Stimulated activated CD4-positive, alpha-beta T cell treated with anti-CD3 and anti-CD28 coated beads, Interleukin-4, amount 100 ng/mL, for 1 hour (primary cell): Measurements from ENCODE around the gene IL6ST.
"Not testable (repeated sequence)": the region's sequence is repeated elsewhere in the genome, so short reads cannot be mapped to it uniquely, and the experiment has no call there.

Experiments used
- DNase-seq: peaks from one replicate; pipeline ENCODE4 v3.0.0-alpha.2; 2020

The IL6ST gene

DNA sequence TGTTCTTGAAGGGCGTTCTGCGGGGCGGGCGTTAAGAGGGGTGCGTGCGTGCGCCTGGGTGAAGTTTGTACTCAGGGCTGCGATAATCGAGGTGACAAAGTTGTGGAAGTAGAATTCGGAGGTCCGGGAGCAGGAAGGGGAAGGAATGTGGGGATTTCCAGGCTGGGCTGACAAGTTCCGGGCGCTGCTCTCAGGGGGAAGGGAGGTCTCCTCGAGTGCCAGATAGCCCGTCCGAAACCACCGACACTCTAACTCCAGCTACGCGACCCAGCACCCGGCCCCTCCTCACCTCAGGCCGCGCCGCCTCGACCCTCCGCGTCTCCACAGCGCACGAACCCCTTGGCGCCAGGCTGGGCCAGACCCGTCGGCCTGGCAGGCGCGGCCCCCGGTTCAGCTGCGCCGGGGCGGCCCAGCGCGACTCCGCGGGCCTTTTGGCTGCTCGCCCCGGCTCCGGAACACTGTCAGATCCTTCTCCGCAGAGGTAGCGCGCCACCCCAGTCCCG lies at the start of gene IL6ST:
Gene IL6ST (minus strand): TSS at position 469 of the 503 bp plus-strand sequence. CDS start 18,685 bp downstream, outside the sequence.
- peak; percentile 35 for DNase-seq

DNA sequence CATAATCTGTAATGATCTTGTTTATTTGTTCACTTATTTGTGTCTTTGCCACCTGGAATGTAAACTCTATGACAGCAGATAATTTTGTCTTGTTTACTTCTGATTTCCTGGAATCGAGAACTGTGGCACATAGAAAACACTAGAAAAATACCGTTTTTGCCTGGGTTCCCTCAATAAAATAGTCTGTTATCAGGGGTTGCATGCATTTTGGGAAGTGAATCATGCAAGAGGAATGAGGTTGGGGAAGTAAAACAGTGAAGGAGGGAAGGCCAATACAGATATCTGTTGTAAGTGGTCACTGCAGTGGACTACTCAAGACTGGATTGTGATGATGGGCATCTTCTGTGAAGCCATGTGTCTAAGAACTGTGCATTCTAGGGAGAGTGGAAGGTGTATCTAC lies 45.2 kb upstream of the IL6ST start:
- DNase-seq: no peak

DNA sequence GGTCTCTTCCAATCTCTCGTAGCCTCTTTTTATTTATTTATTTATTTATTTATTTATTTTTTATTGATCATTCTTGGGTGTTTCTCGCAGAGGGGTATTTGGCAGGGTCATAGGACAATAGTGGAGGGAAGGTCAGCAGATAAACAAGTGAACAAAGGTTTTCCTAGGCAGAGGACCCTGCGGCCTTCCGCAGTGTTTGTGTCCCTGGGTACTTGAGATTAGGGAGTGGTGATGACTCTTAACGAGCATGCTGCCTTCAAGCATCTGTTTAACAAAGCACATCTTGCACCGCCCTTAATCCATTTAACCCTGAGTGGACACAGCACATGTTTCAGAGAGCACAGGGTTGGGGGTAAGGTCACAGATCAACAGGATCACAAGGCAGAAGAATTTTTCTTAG lies 43.4 kb upstream of the IL6ST start:
- DNase-seq: not testable (repeated sequence)

DNA sequence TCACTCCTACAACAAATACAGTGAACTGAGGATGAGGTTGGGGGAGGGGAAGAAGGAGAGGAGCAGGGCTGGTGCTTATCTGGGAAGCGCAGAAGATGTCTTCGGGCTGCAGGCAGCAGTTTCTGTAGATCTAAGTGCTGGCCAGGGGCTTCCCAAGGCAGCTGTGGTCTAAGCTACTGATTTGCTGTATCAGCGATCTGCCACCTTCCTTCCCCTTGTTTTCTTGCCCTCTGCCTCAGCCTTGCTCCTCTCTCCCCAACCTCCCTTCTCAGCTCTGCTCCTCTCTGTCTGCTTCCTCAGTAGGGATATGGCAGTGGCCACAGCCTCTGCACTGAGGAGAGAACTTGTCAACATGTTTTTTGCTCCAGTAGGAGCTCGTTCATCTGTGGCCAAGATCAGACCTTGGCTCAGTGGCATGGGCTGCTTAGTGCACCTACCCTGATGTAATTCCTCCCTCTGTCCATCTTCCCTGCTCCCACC lies 42.8 kb upstream of the IL6ST start:
- no peak for DNase-seq

DNA sequence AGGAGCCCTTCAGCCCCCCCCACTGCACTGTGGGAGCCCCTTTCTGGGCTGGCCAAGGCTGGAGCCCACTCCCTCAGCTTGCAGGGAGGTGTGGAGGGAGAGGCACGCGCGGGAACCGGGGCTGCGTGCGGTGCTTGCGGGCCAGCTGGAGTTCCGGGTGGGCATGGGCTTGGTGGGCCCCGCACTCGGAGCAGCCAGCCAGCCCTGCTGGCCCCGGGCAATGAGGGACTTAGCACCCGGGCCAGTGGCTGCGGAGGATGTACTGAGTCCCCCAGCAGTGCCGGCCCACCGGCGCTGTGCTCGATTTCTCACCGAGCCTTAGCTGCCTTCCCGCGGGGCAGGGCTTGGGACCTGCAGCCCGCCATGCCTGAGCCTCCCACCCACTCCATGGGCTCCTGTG lies 40.6 kb upstream of the IL6ST start:
- not testable (repeated sequence) for DNase-seq

DNA sequence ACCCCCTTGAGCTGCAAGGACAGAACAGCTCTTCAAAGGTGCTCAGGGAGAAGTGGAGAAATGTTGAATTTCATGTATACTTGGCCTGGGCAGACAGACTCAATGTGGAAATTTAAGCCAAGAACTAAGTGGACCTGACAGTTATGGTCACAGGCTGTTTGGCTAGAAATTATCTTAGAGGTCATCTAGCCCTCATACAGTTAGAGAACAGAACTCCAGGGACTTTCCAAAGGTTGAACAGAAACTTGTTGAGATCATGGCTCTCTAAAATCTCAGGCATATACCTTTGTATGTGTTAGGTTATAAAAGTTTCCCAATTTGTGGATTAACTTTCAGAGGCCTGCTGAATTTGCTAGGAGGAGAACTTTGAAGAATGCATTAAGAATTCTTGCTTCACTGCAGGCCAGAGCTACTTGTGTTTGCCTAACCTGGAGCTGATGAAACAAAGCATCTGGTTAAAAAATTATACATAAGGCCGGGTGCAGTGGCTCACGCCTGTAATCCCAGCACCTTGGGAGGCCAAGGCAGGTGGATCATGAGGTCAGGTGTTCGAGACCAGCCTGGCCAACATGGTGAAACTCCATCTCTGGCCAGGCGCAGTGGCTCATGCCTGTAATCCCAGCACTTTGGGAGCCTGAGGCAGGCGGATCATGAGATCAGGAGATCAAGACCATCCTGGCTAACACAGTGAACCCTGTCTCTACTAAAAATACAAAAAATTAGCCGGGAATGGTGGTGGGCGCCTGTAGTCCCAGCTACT lies 35.3 kb upstream of the IL6ST start:
- DNase-seq: not testable (repeated sequence)

DNA sequence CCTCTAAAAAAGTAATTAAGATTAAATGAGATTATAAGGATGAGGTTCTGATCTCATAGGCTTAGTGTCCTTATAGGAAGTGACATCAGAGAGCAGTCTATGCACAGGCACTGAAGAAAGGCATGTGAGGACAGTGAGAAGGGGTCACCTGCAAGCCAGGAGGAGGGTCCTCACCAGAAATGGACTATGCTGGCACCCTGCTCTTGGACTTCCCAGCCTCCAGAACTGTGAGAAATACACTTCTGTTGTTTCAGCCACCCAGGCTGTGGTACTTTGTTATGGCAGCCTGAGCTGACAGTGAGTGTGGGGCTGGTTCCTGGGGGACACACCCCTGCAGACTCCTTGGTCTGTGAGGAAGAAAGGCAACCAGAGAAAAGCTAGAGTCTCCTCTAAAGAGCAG lies 34.7 kb upstream of the IL6ST start:
- DNase-seq: no peak

DNA sequence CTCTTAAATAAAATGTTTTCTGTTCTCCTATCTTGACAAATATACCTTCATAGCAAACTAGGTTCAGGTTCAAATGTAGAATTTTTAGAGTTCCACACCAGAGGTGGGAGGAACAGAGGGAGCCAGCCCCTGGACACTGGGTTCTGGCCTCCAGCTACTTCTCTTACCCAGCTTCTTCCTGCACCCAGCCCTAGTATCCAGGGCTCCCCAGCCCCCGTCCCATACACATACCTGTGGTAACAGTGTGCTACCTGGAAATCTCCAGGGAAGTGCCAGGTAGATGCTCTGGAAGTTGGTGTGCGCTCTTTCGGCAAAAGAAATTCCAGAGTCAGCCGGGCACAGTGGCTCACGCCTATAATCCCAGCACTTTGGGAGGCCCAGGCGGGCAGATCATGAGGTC lies 33.9 kb upstream of the IL6ST start:
- DNase-seq: no peak

DNA sequence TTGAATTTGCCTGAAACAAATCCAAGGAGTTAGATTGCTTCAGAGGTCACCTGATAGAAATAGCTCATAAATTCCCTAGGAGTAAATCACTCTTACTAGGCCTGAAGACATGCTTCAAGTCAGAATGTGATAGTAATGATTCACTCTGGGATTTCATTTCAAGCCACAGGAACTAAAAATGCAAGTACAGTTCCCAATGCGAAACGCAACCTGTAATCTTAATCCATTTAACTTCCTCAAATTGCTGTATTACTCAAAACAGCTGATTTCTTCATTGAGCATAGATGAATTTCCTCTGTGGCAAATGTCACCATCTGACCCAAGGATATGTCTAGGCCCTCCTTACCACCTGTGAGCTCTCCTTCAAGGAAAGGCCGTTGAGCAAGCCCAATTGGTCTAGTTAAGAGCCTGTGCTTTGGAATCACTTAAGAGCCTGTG lies 32.1 kb upstream of the IL6ST start:
- no peak for DNase-seq

DNA sequence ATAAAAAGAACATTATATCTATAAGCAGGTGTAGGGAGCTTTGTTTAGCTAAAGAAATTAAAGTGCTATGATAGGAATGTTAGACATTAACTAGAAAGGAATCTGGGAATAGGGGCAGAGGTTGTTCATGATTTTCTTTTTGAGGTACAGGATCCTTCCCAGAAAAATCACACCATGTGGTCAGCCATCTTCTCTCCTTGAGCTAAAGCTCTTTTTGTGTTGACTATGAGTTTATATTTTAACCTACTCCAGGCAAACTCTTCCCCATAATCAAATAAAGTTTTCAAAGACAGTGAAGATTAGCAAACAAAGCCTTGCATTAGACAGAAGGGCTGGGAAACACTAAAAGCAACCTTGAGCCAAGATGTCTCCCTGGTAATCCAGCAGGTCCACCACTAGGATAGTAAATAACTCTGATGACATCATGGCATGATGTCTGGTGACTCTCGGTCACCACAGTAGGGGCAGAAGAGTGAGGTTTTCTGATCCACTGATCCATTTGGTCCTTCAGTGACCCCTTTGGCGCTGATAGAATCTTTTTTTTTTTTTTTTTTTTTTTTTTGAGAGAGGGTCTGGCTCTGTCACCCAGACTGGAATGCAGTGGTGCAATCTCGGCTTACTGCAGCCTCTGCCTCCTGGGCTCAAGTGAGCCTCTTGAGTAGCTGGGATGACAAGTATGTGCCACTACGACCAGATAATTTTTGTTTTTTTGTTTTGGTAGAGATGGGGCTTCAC lies 30.6 kb upstream of the IL6ST start:
- no peak for DNase-seq

DNA sequence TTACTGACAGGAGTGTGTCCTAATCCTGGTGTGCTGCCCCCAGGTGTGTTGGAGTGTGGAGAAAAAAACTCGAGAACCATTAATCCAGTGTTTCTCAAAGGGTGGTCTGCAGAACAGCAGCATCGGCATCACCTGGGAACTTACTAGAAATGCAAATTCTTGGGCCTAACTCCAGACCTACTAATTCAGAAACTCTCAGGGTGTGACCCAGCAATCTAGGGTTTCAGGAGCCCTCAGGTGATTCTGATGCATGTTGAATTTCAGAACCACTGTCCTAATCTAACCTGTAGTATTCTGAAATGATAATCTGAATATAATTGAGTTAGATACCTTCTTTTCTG lies 30.0 kb upstream of the IL6ST start:
- DNase-seq: no peak

DNA sequence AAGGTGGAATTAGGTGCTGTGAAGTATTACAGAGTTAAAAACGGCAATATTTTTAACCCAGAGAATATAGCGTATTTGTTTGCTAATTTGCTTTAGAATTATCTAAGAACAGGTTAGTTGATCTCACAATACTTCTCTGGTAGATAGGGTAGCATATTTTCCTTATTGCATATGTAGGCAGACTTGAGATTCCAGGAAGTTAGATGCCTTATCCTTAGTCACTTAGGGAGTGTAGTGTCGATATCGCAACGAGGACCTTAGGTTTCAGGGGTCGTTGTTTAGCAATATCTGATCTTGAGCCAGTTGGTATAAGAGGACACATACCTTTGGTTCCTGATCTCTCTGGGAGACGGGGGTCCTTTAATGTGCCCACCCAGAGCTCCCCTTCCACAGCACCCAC lies 28.5 kb upstream of the IL6ST start:
- DNase-seq: no peak

DNA sequence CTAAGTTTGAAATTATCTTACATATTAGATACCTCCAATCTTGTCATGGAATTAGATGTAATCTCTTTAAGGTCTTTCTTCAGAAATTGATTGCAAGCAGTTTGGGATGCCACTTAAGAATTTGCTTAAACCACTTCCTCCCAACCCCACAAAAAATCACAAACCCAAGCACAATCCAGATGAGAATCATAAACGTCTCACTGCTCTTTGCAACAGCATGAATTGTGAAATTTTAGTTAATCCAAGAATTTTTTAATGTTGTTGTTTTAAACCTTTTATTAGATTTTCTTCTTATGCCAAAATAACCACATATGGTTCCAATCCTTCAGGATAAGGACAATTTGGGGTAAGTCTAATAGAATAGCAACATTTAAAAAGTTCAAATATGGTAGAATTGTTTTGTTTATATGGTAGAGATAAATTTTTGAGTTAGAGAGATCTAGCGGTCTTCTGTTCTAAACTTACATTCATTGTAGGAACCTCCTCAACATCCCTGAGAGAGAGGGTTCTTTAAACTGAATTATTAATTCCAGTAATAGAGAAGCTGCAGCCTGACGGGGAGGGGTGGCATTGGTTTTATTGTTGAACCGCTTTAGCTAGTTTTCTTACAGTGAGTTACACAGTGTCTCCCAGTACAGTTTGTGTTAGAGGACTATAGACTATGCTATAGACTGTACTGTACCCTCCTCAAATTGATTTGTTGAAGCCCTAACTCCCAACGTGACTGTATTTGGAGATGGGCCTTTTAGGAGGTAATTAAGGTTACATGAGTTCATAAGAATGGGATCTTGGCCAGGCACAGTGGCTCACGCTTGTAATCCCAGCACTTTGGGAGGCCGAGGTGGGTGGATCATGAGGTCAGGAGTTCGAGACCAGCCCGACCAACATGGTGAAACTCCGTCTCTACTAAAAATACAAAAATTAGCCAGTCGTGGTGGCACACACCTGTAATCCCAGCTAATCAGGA lies 24.8 kb upstream of the IL6ST start:
- no peak for DNase-seq

DNA sequence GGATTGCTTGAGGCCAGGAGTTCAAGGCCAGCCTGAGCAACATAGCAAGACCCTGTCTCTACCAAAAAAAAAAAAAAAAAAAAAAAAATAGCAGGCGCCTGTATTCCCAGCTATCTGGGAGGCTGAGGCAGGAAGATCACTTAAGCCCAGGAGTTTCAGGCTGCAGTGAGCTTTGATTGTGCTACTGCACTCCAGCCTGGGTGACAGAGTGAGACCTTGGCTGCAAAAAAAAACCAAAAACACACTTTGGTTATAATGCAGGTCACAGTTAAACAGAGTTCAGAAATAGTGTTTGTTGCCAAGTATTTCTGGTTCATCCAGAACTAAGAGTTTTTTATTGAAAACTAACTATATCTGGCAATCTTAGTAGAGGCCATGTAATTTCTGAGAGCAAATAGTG lies 24.1 kb upstream of the IL6ST start:
- DNase-seq: no peak

DNA sequence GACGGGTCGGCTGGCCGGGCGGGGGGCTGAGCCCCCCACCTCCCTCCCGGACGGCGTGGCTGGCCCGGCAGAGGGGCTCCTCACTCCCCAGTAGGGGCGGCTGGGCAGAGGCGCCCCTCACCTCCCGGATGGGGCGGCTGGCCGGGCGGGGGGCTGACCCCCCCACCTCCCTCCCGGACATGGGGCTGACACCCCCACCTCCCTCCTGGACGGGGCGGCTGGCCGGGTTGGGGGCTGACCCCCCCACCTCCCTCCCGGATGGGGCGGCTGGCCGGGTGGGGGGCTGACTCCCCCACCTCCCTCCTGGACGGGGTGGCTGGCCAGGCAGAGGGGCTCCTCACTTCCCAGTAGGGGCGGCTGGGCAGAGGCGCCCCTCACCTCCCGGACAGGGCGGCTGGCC lies 19.9 kb upstream of the IL6ST start:
- not testable (repeated sequence) for DNase-seq

DNA sequence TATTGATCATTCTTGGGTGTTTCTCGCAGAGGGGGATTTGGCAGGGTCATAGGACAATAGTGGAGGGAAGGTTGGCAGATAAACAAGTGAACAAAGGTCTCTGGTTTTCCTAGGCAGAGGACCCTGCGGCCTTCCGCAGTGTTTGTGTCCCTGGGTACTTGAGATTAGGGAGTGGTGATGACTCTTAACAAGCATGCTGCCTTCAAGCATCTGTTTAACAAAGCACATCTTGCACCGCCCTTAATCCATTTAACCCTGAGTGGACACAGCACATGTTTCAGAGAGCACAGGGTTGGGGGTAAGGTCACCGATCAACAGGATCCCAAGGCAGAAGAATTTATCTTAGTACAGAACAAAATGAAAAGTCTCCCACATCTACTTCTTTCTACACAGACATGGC lies 19.2 kb upstream of the IL6ST start:
- not testable (repeated sequence) for DNase-seq

DNA sequence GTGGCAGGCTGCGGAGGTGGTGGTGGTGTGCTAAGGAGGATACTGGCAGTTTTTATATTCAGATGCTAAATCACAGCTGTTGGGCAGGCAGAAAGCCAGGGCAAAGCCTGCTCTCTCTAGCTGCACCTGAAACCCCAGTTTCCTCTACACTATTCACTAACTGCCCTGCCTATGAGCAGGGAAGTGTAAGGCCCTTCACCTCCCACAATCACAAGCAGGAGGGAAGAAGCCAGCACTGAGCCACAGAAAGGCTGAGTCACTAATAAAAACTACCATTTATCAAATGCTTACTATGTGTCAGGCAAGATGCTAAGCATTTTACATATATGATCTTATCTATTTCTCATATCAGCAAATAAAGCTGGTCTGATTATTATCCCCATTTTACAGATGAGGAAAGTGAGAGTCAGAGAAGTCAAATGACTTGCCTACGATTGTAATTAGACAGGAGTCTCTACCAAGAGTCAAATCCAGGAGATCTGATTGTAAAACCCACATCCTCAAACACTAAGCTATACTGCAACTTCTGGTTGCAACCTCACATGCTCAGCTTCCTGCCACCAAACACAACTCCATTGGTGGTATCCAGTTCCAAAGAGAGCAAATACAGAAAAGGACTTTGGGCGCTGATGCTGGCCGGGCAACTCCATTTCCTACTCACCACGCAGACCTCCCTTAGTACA lies 17.7 kb upstream of the IL6ST start:
- peak; percentile 6 for DNase-seq

DNA sequence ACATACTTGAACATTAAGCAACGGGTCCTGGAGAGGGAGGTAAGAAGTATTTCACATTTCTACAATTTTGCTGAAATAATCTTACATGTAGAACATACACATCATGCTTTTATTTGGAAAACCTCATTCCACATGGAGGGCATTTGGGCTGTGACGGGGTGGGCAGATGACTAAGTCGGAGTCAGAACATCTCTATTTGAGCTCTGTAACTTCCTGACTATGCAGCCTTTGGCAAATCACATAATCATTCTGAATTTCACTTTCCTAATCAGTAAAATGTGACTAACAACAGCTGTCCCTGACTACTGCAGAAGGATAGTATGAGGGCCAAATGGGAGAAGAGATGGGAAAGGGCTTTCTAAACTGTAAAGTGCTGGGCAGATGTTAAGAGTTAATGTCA lies 17.1 kb upstream of the IL6ST start:
- DNase-seq: peak; percentile 27

DNA sequence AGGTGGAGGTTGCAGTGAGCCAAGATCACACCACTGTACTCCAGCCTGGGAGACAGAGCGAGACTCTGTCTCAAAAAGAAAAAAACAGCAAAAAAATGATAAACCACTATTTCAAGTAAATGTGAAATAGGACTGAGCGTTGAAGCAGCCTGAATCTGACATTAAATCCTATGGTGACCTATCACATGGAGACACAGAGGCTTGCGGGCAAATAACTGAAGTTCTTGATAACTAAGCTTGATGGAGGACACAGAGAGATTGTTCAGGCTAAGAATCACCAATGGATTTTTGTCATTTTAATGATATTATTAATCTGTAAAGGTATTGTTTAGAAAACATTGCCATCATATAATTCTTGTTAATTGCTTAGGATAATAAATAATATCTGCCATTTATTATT lies 15.7 kb upstream of the IL6ST start:
- no peak for DNase-seq

DNA sequence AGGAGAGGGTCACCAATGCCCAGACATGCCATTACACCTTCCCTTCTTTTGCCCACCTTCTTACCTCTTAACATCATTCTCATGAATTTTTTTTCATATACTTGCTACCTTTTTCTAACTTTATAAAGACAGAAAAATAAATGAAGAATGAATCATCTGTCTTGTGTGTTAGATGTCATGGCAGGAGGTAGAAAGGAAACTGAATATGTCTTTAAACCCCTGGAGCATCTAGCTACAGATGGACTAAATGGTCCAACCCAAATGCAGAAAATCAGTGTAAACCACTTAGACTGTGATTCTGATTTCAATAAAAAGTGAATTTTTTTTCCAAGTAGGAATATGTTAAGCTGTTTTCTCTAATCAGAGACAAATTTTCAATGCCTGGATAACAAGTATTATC lies 11.8 kb upstream of the IL6ST start:
- DNase-seq: no peak

DNA sequence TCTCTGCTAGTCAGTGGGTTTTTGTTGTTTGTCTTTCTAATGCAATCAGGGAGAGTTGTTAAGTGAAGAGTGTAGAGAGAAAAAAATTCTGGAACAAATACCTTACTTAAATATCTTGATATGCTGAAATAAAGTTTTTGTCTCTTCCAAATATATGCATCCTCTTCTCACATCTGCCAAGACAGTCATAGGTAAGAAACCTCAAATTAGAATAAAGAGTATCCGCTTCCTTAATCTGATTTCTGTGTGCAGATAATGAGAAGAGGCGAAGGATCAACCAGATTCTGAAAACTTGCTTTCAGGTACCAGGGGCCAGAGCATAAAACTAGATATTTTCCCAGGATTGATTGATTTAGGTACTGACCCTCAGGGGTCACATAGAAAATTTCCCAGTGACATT lies 11.3 kb upstream of the IL6ST start:
- no peak for DNase-seq

DNA sequence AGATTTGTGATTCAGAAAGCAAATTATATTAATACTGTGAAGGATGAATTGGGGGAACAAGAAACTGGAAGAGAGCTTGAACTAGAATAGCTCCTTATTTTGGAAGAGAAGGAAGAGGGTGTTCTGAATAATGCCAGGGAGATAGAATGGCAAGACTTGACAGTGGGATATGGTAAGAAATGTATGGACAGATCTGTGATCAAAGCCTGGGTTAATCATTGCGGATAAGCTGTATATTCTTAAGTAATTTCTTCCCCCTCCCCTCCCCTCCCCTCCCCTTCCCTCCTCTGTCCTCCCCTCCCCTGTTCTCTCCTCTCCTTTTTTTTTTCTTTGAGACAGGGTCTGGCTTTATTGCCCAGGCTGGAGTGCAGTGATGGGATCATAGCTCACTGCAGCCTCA lies 10.1 kb upstream of the IL6ST start:
- no peak for DNase-seq
